ENCODE data around the gene SNAP25. TPM values are rescaled to one million over a fixed set of nuclear protein-coding genes. Genes with fewer than 3 reads are reported as not detected.

The SNAP25 gene
- 0.05 TPM in 1 of 2 replicates, not detected in the other for total RNA-seq (2014; rRNA removed; shearing (Covaris generic))
- not detected in 2 replicates for polyA plus RNA-seq (2015; cell fraction: cytosol; rRNA removed)
- 0.33 and 0.37 TPM in 2 replicates for polyA plus RNA-seq (2015; cell fraction: nucleus; rRNA removed)

DNA sequence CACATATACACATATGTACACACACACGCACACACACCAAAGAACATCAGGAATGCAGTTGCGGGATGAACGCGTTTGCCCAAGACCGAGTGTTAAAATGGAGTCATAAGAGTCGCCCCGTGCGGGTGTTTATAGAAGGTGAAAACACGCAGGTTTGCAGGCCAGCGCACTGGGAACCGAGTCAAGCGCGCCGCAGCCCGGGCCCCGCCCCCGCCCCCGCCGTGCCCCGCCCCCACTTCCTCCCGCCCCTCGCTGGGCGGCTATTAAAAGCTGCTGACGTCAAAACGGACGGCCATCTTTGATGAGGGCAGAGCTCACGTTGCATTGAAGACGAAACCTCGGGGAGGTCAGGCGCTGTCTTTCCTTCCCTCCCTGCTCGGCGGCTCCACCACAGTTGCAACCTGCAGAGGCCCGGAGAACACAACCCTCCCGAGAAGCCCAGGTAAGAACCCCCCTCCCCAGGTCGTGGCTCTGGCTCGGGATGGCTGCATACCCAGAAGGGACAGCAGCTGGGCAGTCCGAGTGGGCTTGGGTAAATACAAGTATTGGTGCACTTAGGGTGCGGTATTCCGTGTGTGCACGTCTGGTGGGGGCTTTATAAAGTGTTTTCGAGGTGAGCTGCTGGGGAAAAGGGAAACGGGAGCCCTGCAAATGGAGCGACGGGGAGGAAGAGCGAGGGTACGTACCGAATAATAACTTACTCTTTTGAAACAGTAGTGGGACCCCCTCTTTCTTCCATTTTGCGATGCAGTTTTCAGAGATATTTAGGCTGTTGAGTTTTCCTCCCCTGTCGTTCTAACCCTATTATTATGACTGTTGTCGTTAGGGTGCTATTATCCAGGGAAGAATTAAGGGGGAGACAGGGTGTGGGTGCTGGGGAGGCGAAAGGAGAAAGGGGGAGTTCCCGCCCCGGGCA lies at the start of gene SNAP25:
Gene SNAP25, plus strand, starts transcription at position 295 of the 916 bp plus-strand sequence. CDS start 56,662 bp downstream, outside the sequence.
- in situ Hi-C loops (cut with HindIII; ENCODE audit: low pct_unique_long_range_greater_than_20kb, low sequenced_read_pairs), result no loop called here
- peak; percentile 87 for DNase-seq (ENCODE audit: low read depth, low spot score)

DNA sequence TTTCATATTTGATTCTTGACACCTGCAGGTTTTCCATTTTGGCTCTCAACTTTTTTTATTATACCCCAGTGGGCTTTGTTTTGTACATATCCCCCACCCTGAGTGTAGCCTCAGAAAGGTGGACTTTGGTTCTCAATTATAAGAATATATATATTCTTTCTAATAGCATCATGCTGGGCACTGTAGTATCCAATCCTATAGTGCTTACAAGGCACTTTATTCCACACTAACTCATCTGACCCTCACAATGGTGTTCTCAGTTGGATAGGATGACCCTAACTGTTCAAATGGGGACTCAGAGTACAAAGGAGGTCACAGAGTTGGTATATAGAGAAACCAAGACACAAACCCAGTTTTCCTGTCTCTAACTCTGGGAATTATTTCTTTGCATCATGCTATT lies 48.9 kb upstream of the SNAP25 start:
- in situ Hi-C loops (cut with HindIII; ENCODE audit: low pct_unique_long_range_greater_than_20kb, low sequenced_read_pairs), result no loop called here
- no peak for DNase-seq (ENCODE audit: low read depth, low spot score)

DNA sequence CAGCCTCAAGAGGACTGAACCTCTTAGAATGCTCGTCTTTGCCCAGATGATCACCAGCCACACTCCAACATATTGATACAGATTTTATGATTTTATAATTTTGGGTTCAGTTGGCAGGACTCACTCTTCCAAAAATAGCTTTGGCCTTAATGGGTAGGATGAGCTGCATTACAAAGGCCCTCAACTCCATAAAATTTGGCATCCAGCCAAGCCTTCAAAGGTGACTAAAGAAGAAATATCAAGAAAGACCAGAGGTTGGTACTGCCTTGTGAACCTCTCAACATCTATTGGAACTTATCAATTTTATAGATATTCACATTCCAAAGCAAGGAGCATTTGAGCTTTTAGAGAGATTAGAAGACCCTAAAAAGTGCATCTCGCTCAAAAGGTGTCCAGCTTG lies 48.4 kb upstream of the SNAP25 start:
- in situ Hi-C loops (cut with HindIII; ENCODE audit: low pct_unique_long_range_greater_than_20kb, low sequenced_read_pairs), result no loop called here
- DNase-seq (ENCODE audit: low read depth, low spot score), result no peak

DNA sequence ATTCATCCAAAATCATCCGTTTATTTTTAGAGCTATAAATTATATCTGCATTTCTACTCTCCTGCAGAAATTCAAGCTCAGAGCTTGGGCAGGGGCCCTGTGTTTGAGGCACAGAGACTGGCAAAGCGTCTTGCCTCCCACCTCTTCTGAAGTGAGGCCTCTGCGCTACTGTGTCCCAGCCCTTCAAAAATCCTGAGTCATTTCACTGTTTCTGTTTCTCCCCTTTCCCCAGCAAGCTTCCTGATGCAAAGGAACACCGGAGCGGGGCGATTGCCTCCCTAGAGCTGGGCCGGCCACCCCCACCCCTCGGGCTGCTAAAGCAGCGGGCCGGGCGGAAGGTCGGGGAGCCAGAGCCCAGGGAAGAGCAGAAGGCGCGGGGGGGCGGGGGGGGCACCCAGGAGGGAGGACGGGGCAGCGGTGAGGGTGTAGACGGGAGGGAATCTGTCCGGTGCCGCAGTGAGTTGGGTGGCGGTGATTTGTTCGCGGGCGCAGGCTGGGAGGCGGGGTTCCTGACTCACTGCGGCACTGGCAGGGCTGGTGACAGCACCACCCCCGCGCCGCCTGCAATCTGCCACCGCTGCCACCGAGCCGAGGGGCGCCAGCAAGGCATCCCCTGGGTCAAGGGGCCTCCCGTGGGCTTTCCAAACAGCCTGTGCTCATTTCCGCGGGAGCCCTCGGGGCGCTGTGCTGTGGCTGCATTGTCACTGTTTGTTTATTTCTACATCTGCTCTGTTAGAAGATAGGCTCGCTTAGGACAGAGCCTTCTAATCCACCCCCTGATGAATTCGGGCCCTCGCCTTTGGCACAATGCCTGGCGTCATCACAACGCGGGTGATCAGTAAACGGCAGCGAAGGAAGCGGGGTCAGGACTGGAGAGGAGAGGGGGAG lies 46.5 kb upstream of the SNAP25 start:
- DNase-seq (ENCODE audit: low read depth, low spot score), result no peak

DNA sequence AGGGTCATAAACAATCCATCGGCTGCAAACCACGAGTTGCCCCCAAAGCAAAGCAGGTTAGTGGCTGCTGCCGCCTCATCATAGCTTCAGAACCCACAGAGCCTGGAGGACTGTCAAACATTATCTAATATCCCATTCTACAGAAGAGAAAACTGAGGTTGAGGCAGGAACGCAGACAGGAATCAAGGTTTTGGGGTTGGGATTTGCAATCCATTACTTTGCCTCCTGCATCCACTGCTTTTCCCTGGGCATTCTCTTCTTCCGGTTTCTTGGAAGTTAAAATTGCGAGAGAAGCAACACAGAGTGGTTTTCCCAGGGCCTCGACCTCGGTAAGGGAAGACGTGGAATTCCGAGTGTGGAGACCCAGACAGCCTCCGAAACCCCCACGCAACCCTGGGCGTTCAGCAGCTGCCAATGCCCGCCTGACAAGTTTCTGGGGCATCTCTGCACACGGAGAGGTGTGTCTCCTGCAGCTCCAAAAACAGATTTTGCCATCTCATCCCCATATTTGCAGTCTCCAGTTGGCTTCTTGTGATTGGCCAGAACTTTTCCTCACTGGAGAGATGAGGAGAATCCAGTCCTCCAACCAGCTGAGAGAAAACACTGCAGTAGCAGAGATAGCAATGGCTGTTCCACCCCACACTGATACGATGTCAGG lies 45.5 kb upstream of the SNAP25 start:
- in situ Hi-C loops (cut with HindIII; ENCODE audit: low pct_unique_long_range_greater_than_20kb, low sequenced_read_pairs), result no loop called here
- DNase-seq (ENCODE audit: low read depth, low spot score), result no peak

More for the DNA sequence above, 46.5 kb upstream of the SNAP25 start:
- in situ Hi-C loops (cut with HindIII; ENCODE audit: low pct_unique_long_range_greater_than_20kb, low sequenced_read_pairs), result no loop called here

DNA sequence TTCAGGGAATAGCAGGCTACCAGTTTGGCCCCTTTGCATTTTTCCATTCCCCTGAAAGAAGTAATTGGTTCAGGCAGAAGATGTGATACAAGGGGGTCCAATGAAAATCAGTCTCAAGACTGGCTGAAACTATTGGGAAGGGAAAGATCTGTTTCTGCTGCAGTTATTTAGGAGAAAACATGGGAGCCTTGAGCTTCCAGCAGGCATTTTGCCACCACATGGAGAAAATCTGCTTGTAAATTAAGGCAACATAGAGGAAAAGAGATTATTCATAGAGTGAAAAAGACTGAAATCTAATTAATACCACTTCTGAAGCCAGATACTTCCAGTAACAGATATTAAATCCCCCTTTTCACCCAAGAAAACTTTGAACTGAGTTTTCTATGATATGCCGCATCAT lies 44.2 kb upstream of the SNAP25 start:
- no peak for DNase-seq (ENCODE audit: low read depth, low spot score)
- in situ Hi-C loops (cut with HindIII; ENCODE audit: low pct_unique_long_range_greater_than_20kb, low sequenced_read_pairs), result no loop called here

DNA sequence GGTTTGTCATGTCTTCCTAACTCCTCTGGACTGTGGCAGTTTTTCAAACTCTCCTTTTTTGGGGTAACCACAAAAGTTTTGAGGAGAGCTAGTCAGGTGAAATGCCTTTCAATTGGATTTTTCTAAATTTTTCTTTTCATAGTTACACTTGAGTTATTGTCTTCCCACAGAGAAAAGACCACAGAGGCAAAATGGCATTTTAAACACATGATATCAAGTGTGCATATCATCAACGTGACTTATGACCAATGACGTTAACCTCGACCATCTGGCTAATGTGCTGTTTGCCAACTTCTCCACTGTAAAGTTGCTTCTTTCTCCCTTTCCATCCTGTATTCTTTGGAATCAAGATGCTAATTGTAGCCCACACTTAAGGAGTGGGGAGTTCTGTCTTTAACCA lies 41.3 kb upstream of the SNAP25 start:
- peak; percentile 48 for DNase-seq (ENCODE audit: low read depth, low spot score)
- in situ Hi-C loops (cut with HindIII; ENCODE audit: low pct_unique_long_range_greater_than_20kb, low sequenced_read_pairs), result no loop called here

DNA sequence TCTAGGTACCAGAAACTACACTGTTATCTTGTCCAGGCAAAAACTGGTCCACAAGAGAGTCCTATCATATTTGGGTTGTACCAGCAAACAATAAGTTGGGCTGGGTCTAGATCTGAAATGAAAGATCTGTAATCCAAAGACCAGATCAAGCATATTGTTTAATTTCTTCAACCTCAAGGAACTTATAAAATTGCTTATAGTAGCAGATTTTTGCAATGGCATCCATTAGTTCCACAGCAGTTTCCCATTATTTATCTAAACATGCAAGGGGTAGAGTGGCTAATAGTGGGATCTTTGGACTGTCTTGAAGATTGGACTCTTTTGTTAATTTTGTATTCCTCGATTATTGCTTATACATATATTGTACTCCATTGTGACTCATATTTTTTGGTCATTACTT lies 40.5 kb upstream of the SNAP25 start:
- DNase-seq (ENCODE audit: low read depth, low spot score), result no peak
- in situ Hi-C loops (cut with HindIII; ENCODE audit: low pct_unique_long_range_greater_than_20kb, low sequenced_read_pairs), result no loop called here

DNA sequence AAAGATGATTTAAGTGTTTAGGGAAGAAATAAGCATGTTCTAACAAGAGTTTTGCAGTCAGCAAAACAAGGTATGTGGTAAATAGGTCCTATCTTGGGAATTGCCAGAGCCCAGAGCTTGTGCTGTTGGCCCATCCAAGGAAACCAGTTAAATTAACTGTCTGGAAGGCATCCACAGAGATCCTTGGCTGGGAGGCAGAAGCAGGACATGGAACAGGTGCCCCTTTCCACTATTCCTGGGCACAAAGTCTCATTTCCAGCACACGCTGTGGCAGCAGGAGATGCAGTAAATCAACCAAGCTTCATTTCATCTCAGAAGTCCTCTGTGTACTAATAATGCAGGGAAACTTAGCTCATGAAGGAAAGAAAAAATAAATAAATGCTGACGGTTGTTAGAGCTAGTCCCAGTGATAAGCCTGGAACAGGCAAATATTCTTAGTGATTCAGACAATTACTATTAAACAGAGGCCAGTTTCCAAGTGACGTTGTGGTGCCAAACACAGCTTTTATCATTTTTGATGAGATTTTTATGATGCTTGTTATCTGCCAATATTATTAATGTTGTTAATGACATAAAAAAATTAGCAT lies 39.8 kb upstream of the SNAP25 start:
- DNase-seq (ENCODE audit: low read depth, low spot score), result no peak
- in situ Hi-C loops (cut with HindIII; ENCODE audit: low pct_unique_long_range_greater_than_20kb, low sequenced_read_pairs), result no loop called here

DNA sequence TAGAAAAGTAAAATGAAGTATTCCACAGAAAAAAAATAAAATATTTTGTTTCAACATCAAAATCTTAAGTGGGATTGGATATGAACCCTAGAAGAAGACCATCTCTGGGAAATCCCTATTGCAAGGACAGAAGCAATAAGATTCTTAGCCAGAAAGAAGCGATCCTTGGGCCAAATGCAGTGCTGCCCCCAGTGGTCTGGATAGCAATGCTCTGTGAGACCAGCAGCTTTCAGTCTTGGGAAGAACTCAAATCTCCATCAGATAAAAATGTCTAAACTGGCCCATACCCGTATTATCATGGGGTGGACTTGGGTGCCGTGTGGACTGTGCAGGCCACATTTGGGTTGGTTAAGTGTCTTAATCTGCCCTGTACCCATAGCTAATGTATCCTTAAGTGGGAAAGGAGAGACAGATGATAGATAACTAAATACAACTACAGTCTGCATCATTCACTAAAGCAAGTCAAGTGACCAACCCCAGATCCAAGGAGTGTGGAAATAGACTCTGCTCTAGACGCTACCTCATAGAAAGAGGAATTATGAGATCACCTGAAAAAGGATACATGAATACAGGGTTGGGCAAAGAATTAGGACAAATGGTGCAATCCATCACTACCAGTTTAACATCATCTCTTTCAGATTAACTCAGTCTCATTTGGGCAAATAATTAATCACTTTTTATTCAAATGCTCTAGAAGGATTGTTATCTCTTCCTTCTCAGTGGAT lies 38.9 kb upstream of the SNAP25 start:
- DNase-seq (ENCODE audit: low read depth, low spot score), result peak; percentile 60
- in situ Hi-C loops (cut with HindIII; ENCODE audit: low pct_unique_long_range_greater_than_20kb, low sequenced_read_pairs), result no loop called here

DNA sequence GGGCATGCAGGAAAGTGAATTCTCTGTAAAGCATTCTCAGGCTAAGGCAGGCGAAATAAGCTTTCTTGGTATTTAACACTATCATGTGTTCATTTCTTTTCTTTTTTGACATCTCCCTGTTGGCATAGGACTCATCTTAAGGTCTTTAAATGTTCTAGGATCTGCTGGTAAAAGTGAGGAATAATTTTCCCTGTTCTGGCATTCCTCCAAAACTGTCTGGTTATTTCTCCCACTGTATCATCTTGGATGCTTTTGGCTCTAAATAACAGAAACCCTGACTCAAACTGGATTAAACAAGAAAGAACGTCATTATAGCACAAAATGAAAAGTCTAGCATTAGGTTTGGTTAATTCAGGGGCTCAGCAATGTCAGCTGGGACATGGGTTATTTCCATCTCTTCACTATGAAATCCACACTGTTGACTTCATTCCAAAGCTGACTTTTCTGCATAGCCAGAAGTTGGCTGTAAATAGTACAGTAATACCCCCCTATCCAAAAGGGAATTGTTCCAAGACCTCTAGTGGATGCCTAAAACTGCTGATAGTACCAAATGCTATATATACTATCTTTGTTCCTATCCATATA lies 37.9 kb upstream of the SNAP25 start:
- in situ Hi-C loops (cut with HindIII; ENCODE audit: low pct_unique_long_range_greater_than_20kb, low sequenced_read_pairs), result no loop called here
- DNase-seq (ENCODE audit: low read depth, low spot score), result no peak

DNA sequence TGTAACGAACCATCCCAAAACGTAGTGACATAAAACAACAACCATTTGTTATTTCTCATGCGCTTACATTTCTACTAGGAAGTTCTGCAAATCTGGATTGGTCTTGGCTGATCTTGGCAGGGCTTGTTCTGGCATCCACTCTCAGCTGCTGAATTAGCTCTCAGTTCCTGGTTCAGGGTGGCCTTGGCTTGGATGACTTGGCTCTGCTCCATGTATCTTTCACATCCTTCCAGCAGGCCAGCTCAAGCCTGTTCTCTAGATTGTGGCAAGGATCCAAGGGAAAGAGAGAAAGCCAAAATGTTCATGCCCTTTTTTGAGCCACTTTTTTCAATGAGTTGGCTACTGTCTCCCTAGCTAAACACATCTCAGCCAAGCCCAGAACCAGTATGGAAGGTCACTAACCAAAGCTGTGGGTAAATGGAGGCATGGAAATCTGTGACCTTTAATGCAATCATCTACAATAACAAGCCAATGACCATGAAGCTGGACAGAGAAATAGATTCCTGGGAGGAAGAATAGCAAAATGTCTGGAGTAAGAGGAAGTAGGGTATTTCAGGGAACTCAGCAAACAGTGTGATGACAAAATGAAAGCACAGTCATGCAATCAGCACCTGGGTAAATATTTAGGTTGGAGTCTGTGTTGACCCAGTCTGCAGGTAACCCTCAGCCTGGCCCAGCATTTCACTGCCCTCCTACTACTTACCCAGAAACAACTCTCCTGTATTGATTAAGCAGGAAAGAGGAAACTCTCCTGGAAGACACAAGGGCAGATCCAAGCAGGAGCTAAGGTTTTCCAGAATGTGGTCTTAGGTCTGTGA lies 32.7 kb upstream of the SNAP25 start:
- in situ Hi-C loops (cut with HindIII; ENCODE audit: low pct_unique_long_range_greater_than_20kb, low sequenced_read_pairs), result no loop called here
- no peak for DNase-seq (ENCODE audit: low read depth, low spot score)

DNA sequence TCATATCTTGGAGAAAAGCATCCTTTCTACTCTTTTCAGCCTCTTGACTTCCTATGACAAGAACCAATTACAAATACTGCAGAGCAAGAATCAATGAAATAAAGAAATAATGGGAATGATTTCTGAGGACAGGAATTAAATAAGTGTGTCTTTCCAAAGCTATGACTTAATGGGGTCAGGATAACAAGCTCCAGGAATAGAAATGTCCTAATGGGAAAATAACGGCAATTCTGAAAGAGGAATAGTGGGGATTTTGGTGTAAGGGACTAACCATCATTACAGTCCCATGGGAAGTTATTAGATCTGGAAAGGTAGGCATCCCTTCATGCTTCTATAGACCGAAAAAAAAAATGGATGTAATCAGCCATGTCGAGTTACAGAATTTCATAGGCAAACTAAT lies 28.2 kb upstream of the SNAP25 start:
- DNase-seq (ENCODE audit: low read depth, low spot score), result no peak
- in situ Hi-C loops (cut with HindIII; ENCODE audit: low pct_unique_long_range_greater_than_20kb, low sequenced_read_pairs), result no loop called here

DNA sequence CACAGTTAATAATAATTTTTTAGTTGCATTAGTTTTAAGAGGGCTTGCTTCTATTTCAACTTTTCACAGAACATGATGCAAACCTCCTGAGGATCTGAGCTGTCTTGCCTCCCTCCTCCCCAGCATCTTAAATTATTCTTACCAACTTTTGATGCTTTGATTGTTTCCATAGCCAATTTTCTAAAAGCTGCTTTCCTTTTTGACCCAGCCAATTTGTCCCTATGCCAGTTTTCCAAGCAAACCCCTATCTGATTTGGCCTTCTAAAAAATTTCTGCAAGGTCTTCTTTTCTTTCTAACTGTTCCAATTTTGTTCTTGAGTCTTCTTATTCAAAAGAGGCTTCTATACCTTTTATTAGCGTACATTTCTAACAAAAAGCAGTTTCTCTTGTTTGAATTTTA lies 26.5 kb upstream of the SNAP25 start:
- in situ Hi-C loops (cut with HindIII; ENCODE audit: low pct_unique_long_range_greater_than_20kb, low sequenced_read_pairs), result no loop called here
- no peak for DNase-seq (ENCODE audit: low read depth, low spot score)

DNA sequence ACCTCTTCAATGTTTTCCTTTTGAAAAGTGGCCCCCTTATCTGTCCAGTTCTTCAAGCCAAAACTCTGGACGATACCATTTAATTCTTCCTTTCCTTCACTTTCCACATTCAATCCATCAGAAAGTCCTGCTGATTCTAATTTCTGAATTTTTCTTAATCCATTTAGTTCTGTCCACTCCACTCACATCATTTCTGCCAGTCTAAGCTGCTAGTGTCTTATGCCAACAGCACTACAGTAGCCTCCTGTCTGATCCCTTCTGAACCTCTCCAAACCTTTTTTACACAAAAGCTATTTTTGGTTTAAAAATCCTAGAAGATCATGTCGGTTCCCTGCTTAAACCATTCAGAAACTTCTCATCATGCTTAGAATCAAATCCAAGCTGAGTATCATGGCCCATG lies 24.5 kb upstream of the SNAP25 start:
- DNase-seq (ENCODE audit: low read depth, low spot score), result no peak
- in situ Hi-C loops (cut with HindIII; ENCODE audit: low pct_unique_long_range_greater_than_20kb, low sequenced_read_pairs), result no loop called here

DNA sequence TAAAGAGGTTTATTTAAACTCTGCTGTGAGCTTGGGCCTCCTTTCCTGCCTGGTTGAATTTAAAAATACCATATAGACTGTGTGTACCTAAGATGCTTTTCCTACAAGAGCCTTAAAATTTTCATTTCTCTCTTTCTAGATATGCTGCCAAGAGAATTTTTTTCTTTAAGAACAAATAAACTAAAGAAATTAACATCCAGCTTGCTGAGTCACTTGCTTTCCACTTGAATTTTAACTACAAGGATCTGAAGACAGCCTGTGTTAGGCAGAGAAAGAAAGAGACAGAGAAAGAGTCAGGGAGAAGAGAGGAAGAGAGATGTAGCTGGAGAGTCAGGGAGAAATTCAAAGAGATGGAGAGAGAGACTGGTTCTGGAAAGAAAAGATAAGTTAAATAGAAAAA lies 18.3 kb upstream of the SNAP25 start:
- in situ Hi-C loops (cut with HindIII; ENCODE audit: low pct_unique_long_range_greater_than_20kb, low sequenced_read_pairs), result no loop called here
- DNase-seq (ENCODE audit: low read depth, low spot score), result no peak
